GM21447 (cell line): ENCODE measurements around the gene ZDHHC3.

Source experiments
- ATAC-seq: cut with Tn5 transposase; IDR thresholded peaks from one replicate; pipeline ENCODE4 v1.9.1; 2021; ENCODE audit not compliant: unreplicated experiment

Gene ZDHHC3

DNA sequence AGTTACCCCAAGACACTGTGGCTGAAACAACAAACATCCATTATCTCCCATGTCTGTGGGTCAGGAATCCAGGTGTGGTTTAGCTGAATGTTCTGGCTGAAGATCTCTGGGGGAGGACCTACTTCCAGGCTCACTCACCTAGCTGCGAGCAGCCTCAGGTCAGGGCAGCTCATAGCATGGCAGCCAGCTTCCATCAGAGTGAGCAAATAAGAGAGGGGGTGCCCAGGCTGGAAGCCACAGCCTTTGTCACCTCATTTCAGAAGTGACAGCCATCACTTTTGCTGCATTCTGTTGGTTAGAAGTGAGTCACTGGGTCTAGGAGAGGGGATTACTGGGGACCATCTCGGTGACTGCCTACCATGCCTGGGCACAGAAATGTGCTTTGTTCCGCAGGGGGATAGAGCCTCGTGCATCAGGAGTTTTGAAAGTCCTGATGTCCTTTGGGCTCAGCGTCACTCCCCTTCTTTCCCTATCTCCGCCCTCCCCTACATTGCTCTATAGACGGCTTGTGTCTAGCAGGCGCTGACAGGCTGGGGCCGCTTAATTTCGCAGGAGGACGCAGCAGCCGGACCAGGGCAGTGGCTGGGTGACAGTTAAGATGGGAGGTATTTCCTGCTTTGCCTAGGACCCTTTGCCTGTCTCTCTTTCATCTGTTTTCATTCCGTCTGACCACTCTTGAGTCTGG lies 76.1 kb downstream of the ZDHHC3 start:
- no peak for ATAC-seq

DNA sequence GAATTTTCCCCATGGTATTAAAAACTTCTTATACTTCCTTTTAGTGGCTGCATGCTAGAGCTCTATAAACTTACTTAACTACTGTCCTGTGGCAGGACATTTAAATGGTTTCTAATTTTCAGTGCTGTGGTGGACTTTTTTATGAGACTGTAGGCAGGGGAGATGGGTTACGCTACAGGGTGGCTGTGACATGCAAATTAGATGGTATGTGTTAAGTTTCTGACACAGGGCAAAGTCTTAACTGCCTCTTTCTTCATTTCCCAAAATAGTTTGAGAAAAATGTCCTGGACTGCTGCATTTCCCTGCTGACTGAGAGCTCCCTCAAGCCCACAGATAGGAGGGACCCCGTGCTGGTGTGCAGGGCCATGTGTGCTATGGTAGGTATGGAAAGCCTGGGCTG lies 79.5 kb downstream of the ZDHHC3 start:
- no peak for ATAC-seq

DNA sequence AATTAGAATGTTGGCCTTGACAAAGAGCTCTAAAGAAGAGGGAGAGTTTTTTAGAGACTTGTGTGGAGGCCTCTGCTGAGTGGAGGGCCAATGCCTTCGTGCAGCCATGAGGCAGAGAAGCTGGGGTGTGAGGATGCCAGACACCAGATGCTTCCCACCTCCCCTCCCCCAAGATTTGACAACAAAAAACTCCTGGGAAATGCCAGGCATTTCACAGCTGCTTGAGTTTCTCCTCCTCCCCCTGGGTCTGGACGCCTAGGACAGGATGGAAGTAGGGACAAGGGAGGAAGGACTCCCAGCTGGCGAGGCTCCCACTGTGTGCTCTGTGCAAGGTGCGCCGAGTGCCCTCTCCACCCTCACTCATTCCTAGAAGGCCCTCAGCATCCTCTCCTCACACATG lies 81.5 kb downstream of the ZDHHC3 start:
- ATAC-seq = no peak

DNA sequence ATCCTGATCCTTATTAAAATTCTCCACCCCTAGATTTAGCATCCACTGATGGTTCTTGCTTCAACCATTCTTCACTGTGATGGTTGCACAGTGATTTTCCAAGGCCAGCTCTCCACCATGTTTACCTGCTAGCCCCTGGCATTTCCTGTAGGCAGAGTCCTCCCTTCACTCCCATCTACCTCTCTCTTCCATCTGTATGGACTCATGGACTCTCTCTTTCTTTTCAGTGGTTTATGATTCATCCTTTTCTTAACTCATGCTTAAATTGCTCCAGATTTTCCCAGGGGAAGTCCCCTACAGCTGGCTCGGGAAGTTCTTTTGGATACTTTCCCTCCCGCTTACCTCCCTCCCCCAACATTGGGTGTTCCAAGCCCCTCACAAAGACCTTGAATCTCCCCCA lies 82.9 kb downstream of the ZDHHC3 start:
- ATAC-seq = no peak

DNA sequence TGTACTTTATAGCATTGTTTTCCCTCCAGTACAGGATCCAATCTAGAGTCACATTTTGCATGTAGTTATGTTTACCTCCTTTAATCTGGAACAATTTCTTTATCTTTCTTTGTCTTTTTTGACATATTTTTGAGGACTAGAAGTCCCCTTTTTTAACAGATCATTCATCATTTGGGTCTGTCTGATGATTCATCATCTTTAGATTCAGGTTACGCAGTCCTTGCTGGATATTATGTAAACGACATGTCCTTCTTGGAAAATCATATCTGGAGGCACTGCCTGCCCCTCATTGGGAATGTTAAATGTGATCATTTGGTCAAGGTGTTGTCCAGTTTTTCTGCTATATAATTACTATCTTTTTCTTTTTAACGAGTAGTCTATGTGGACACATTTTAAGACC lies 83.3 kb downstream of the ZDHHC3 start:
- no peak for ATAC-seq

DNA sequence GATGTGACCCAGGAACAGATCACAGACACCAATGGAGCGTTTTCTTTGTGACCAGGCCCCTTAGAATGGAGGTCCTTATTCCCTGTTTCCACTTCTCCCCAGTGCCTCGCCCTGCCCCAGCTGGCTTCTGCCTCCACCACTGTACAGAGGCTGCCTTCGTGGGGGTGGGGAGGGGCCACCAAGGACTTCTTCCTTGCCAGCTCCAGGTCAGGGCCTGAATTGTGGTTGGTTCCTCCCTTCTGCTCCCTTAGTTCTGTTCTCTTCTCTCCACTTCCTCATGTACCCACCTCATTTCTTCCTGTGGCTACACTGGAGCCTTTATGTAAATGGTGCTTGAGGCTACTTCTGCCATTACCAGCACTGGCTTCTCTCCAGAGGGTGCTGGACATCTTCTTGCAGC lies 85.1 kb downstream of the ZDHHC3 start:
- no peak for ATAC-seq

DNA sequence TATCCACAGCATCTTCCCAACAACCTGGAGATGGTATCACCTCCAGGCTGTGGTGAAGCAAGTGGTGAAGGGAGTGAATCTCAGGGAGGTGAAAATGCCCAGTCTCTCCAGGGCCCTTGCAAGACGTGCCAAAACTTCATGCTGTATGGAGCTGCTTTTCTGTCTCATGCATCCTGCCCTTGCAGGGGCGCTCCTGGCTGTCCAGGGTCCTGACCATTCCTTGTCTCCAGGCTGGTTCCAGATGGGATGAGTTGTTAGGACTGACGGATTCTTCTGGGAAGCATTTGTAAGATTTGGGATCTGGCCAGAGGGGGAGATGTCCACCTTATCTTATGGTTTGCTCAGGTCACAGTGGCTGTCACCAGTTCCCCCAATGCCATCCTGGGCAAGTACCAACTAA lies 85.7 kb downstream of the ZDHHC3 start:
- ATAC-seq = no peak

DNA sequence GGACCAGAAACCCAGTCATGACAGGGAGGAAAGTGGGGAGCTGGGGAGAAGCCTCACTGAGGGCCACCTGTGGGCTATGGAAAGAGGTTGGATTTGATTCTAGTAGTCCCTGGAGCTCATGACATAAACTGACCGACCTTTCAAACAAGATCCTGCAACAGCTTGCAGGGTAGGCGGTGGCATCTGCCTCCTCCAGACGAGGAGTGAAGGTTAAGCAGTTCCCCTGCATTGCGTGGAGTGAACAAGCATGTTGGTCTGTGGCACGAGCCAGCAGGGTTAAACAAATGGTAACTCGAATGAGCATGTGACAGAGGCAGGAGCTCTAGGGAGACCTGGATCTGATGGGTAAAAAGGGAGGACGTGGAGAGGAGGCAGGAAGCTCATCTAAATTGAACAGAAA lies 88.9 kb downstream of the ZDHHC3 start:
- no peak for ATAC-seq

DNA sequence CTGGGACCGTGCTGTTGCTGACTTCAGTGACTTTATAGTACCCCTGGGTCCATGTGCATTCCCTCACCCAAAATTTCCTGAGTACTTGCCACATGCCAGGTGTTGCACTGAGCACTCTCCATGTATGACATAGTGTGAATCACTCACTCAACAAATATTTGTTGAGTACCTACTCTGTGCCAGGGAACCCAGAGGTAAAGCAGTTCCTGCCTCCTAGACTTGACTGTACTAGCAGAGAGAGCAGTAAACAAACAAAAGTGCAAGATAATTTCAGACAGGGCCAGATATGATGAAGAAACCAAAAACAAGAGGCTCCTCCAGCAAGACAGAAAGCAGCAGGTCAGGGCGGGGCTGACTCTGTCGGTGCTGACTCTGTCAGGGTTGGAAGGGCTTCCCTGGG lies 89.4 kb downstream of the ZDHHC3 start:
- no peak for ATAC-seq

DNA sequence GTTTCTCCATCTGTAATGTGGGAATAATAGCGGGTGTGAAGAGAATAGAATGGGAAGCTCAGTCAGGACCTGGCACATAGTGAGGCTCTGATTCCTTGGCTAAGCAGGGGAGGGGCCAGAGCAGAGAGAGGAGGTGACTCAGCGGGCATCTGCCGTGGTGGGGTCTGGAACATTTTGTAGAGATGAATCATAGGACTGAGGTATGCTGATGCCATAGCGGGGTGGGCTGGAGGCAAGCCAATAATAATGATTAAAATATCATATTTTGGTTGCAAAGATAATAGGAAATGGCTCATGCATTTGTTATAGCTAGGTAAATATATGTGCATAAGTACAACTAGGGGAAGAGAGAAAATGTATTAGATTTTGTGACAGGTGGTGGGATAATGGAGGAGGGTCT lies 90.4 kb downstream of the ZDHHC3 start:
- no peak for ATAC-seq

DNA sequence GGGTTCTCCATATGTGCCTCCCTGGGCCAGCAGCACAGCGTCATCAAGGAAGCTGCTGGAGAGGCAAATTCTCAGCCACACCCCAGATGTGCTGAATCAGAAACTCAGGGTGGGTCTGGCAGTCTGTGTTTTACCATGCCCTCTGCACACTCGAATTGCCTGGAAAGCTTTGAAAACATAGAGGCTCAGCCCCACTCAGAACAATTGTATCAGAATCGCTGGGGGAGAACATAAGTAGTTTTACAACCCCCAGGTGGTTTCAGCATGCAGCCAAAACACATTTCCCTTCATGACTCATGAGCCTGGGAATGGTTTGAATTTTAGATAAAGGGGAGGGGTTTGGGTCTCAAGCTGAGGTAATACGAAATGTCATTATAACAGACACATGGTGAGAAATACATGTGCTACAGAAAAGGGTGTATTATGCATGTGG lies 92.0 kb downstream of the ZDHHC3 start:
- no peak for ATAC-seq

DNA sequence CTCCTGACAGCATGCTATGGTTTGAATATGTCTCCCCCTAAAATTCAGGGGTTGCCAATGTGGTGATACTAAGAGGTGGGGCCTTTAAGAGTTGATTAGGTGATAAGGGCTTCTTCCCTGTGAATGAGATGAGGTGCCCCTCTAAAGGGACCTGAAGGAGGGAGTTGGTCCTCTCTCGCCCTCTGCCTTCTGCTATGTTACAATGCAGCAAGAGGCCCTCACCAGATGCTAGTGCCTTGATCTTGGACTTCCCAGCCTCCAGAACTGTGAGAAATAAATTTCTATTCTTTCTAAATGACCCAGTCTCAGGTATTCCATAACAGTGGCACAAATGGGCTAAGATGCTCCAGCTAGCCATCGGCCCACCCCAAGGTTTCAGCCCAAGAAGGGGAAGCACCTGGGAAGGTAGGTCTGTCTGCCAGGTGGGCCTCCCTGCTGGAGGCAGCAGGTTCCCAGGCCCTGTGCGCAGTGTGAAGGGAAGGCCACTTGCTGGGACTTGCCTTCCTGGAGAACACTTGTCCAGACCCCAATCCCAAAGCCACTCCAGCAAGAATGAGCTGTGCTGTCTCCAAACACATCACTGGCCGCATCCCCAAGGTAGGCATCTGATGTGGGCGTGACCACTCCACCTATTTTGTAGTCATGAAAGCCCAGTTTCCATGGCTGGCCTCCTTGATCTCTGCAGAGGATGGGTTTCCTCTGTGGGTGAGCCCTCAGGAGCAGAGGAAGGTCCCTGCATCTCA lies 92.6 kb downstream of the ZDHHC3 start:
- no peak for ATAC-seq

DNA sequence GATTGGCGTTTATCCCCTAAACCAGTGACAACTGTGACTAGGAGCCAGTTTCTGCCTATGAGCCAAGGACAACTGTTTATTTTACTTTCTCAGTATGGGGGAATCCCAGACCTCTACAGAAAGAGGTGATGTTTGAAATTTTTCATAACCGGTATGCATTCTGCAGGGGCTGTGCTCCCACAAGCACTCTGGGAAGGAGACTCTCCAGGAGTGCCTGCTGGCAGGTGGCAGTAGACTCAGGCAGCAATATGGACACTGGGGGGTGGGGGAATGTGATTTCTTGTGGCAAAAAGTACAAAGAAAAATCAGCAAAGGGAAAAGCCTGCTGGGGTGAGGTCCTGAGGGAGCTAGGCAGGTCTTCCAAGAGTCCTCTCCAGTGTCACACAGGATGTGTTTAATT lies 95.7 kb downstream of the ZDHHC3 start:
- ATAC-seq = no peak

DNA sequence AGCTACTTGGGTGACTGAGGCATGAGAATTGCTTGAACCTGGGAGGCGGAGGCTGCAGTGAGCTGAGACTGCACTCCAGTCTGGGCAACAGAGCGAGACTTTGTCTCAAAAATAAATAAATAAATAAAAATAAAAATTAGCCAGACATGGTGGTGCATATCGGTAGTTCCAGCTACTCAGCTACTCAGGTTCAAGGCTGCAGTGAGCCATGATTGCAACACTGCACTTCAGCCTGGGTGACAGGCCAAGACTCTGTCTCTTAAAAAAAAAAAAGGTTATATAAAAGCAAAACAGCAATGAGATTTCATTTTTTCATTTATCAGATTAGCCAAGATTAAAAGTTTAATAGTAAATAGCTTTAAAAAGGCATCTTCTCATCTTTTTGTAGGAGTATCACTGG lies 98.6 kb downstream of the ZDHHC3 start:
- no peak for ATAC-seq

DNA sequence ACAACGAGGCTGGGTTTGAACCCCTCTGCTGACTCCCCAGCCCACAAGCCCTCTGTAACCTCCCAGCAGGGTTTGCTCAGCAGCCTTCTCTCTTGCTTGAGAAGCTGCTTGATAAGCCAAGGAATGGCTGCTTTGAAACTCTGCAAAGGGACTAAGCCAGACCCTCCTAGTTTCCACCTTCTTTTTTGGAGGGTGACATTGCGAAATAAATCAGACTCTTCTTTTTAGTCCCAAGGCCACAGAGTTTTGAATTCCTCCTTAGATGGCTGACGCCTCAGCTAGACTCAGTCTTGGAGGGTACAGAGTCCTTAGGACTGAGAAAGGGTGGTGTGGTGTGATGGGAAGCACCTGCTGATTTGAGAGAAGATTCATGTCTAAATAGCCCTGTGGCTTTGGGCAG lies 100.4 kb downstream of the ZDHHC3 start:
- no peak for ATAC-seq
